ENCODE data around the gene PFDN2.

GRCh38 chr1:161066694-161067093 is 51.1 kb downstream of the PFDN2 start:
- TF ChIP-seq SP1 (IDR thresholded peaks at IDR 0.05): no peak
- TF ChIP-seq FOXK2 (IDR thresholded peaks at IDR 0.05): no peak
- no peak for TF ChIP-seq ARNT (IDR thresholded peaks at IDR 0.05)
- TF ChIP-seq ZNF384 (IDR thresholded peaks at IDR 0.05): no peak
- no peak for TF ChIP-seq FOXM1 (IDR thresholded peaks at IDR 0.05; ENCODE audit: borderline replicate concordance)
- no peak for TF ChIP-seq NFRKB (IDR thresholded peaks at IDR 0.05)
- no peak for TF ChIP-seq TARDBP (IDR thresholded peaks at IDR 0.05)
- TF ChIP-seq PKNOX1 (IDR thresholded peaks at IDR 0.05): no peak
- TF ChIP-seq LEF1 (IDR thresholded peaks at IDR 0.05; ENCODE audit: borderline replicate concordance): no peak
